Endothelial cell of umbilical vein (primary cell): ENCODE data around the gene PFDN6. TPM values are rescaled to one million over a fixed set of nuclear protein-coding genes. Genes with fewer than 3 reads are reported as not detected.
A peak's percentile ranks its signal among the peaks of the same experiment; 100 is the strongest.

ENCODE experiments used
- BruUV-seq: library from RNA; stranded (reverse); fragments of 400-500 nt; replicated peaks from 2 replicates; lab custom pipeline; 2021; lab: Mats Ljungman, UMichigan
- CTCF ChIA-PET: fragments of 300-600, 350-600 bp; sonication (Branson Sonifier 250); formaldehyde crosslinking; loops from one replicate; lab custom pipeline; 2021; ENCODE audit warnings: antibody characterized with exemption, inconsistent platforms; lab: Charles Lee
- POLR2A ChIA-PET: fragments of 300-600, 350-600 bp; sonication (Branson Sonifier 250); formaldehyde crosslinking; loops from one replicate; lab custom pipeline; 2021; ENCODE audit warnings: antibody characterized with exemption, inconsistent platforms; lab: Charles Lee
- DNase-seq: peaks from one replicate; pipeline ENCODE4 v3.0.0-alpha.2; 2011; ENCODE audit warnings: low read depth, low spot score
- FAIRE-seq: peaks from 2 replicates; lab custom pipeline; 2011; peaks lifted over from hg19 to GRCh38; lab: Jason Lieb, UNC
- H2AFZ ChIP-seq: 2 replicates; pipeline ENCODE4 v1.6.0; 2012; ENCODE audit warnings: low read depth, low read length, control low read depth, inconsistent platforms
- H3K27ac ChIP-seq: 2 replicates; pipeline ENCODE4 v1.5.1; 2011; ENCODE audit warnings: low read depth, mild to moderate bottlenecking, control low read depth, low read length, moderate library complexity; ENCODE audit not compliant: insufficient read depth
- H3K27me3 ChIP-seq, 2 experiments: 2 replicates each; pipeline versions ENCODE4 v1.6.0 to v1.6.1; 2011; ENCODE audit warnings: low read length in 2 of 2, mixed read lengths in 1 of 2; ENCODE audit not compliant: control insufficient read depth in 2 of 2, insufficient read depth in 2 of 2
- H3K36me3 ChIP-seq, 2 experiments: 2 replicates in 1 of 2; 3 replicates in 1 of 2; pipeline ENCODE4 v1.5.1; 2011; ENCODE audit warnings: low read length in 2 of 2, mild to moderate bottlenecking in 1 of 2, moderate library complexity in 1 of 2; ENCODE audit not compliant: control insufficient read depth in 2 of 2, insufficient read depth in 2 of 2; ENCODE audit errors: extremely low read depth in 1 of 2
- H3K4me1 ChIP-seq: 3 replicates; pipeline ENCODE4 v1.5.1; 2011; ENCODE audit warnings: mild to moderate bottlenecking, low read length; ENCODE audit not compliant: control insufficient read depth, insufficient read depth; ENCODE audit errors: extremely low read depth
- H3K4me2 ChIP-seq: 2 replicates; pipeline ENCODE4 v1.6.1; 2011; ENCODE audit warnings: low read length, control low read depth, mixed read lengths; ENCODE audit not compliant: insufficient read depth
- H3K4me3 ChIP-seq, 3 experiments: fragments of 200-600 bp in 1 of 3; sonication (generic), shearing (Covaris generic) in 1 of 3; replicated peaks in 1 of 3; 2 replicates each; pipeline ENCODE4 v1.5.1; 2011 to 2016; ENCODE audit warnings: control low read depth in 3 of 3, low read length in 3 of 3, mild to moderate bottlenecking in 2 of 3, inconsistent platforms in 1 of 3, low read depth in 1 of 3, moderate library complexity in 1 of 3; ENCODE audit not compliant: insufficient read depth in 1 of 3
- H3K79me2 ChIP-seq: 2 replicates; pipeline ENCODE4 v1.6.0; 2012; ENCODE audit warnings: low read length, inconsistent platforms; ENCODE audit not compliant: control insufficient read depth, insufficient read depth
- H3K9ac ChIP-seq: replicated peaks from 2 replicates; pipeline ENCODE3; 2011; ENCODE audit warnings: low read length, control low read depth; ENCODE audit not compliant: insufficient read depth; ENCODE audit errors: extremely low read depth
- H3K9me1 ChIP-seq: replicated peaks from 3 replicates; pipeline ENCODE4 v1.6.0; 2011; ENCODE audit warnings: mild to moderate bottlenecking, low read length; ENCODE audit not compliant: control insufficient read depth, insufficient read depth; ENCODE audit errors: extremely low read depth
- H3K9me3 ChIP-seq: replicated peaks from 2 replicates; pipeline ENCODE4 v1.5.1; 2012; ENCODE audit warnings: low read length, inconsistent platforms; ENCODE audit not compliant: control insufficient read depth, insufficient read depth
- H4K20me1 ChIP-seq: replicated peaks from 2 replicates; pipeline ENCODE3; 2011; ENCODE audit warnings: mild to moderate bottlenecking, low read length; ENCODE audit not compliant: control insufficient read depth, insufficient read depth; ENCODE audit errors: extremely low read depth
- FOS ChIP-seq: IDR thresholded peaks from 2 replicates; pipeline ENCODE4 v1.6.1; 2011; ENCODE audit warnings: mild to moderate bottlenecking, low read length, moderate library complexity, borderline replicate concordance; ENCODE audit not compliant: insufficient read depth
- GATA2 ChIP-seq: IDR thresholded peaks from 2 replicates; pipeline ENCODE4 v1.7.0; 2011; ENCODE audit warnings: low read depth, mild to moderate bottlenecking, moderate library complexity, mixed read lengths, low read length; ENCODE audit not compliant: insufficient read length, insufficient read depth
- JUN ChIP-seq: IDR thresholded peaks from 2 replicates; pipeline ENCODE4 v1.6.1; 2011; ENCODE audit warnings: borderline replicate concordance, low read depth; ENCODE audit not compliant: insufficient read length, insufficient read depth
- MAX ChIP-seq: IDR thresholded peaks from 2 replicates; pipeline ENCODE4 v1.6.1; 2011; ENCODE audit not compliant: insufficient read depth, insufficient read length
- MYC ChIP-seq: IDR thresholded peaks from one replicate; pipeline ENCODE4 v1.6.1; 2011; ENCODE audit warnings: mild to moderate bottlenecking, low read depth, low read length
- POLR2A ChIP-seq: IDR thresholded peaks from 2 replicates; pipeline ENCODE4 v1.6.1; 2012; ENCODE audit warnings: low read depth, mild to moderate bottlenecking, control low read depth, low read length
- POLR2AphosphoS5 ChIP-seq: IDR thresholded peaks from 2 replicates; pipeline ENCODE4 v1.6.1; 2012; ENCODE audit warnings: low read depth, mild to moderate bottlenecking, control low read depth, low read length, moderate library complexity; ENCODE audit not compliant: insufficient read depth
- dilution Hi-C: fragments of 300-500 bp; cut with MboI; formaldehyde crosslinking; loops from one replicate; pipeline ENCODE4 v1.15.0; 2019; ENCODE audit warnings: low sequenced_read_pairs; ENCODE audit not compliant: extremely low pct_ligation_motif_present
- intact Hi-C: fragments of 100-400 bp; cut with micrococcal nuclease; formaldehyde crosslinking; loops from one replicate; pipeline ENCODE4 v1.10.0; 2022
- polyA plus RNA-seq, 4 experiments: library from polyadenylated mRNA; depleted of rRNA in 3 of 4; stranded (reverse) in 3 of 4; unstranded in 1 of 4; fragments of >200 nt; gene quantifications; 2 replicates each; pipeline versions ENCODE4 v1.2.1 to v1.2.3, GENCODE V29; 2011 to 2012; ENCODE audit warnings: missing spikeins in 1 of 4
- total RNA-seq: library from RNA; stranded (reverse); gene quantifications from 2 replicates; pipeline ENCODE4 v1.2.3, GENCODE V29; 2021
- TF ChIP-seq, protein P1 (sequence below), 2 donors: IDR thresholded peaks; 1 replicate in 1 of 2; 2 replicates in 1 of 2; pipeline ENCODE4 v1.5.1; 2011; ENCODE audit warnings: low read length in 2 of 2, mild to moderate bottlenecking in 2 of 2, moderate library complexity in 2 of 2, control low read depth in 1 of 2, inconsistent platforms in 1 of 2, low read depth in 1 of 2; ENCODE audit not compliant: insufficient read depth in 1 of 2; ENCODE audit errors: extremely low read depth in 1 of 2

PFDN6 gene
- total and polyA plus RNA-seq, 2 donors (not counting 3 experiments of a cell fraction or from before 2014, with no cell fraction given) = 31.0 to 63.5 TPM

DNA sequence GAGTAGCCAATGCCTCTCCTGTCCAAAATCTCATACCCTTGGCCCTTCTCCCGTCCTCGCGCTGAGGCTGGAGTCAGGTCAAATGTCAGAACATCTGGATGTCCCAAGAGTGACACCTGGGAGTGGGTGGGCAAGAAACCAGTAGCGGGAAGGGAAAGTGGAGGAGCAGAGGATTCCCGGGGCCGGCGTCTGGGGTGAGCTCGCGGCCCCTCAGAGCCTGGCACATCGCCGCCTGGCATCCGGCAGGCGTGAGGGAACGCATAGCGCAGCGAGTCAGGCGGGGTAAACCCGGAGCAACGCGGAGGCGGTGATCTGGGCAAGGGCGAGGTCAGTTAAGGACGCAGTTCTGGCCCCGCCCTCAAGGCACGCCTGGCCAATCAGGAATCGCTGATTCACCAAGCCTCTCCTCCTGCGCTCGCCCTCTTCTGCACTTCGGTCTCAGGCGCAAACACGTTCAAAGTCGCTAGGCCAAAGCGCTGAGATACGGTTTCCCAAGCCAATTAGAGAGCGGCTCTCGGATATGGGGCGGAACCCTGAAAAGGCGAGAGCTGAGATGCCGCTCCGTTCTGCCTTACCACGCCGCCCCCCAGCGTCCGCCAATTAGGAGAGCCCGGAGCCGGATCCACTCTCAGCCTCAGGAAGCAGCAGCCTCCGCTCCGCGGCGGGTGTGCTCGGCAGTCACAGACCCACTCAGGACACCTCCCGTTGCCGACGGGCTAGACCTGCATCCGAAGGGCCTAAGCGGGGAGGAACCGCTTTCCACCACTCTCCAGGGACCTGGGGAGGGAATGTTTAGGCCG is 40.3 kb upstream of the PFDN6 start:
- dilution Hi-C loops (no loop called here), intact Hi-C loops (loop anchor here (1.0 to 10.0 kb wide), 8 partner anchors 22 to 364 kb away; partner anchors contain the start of genes RING1, RXRB, SLC39A7 and VPS52)
- H3K36me3 ChIP-seq = peaks cover 0 to 2% of the 10 kb centered on the region in 2 experiments
- peak overlapping the region; percentile 18 to 69 (median 38) for H3K4me3 ChIP-seq
- H3K9ac ChIP-seq = peak overlapping the region; percentile 69
- CTCF ChIA-PET = interaction anchor here (0.9 to 4.5 kb wide), 35 partner anchors 11 to 658 kb away, joined by 3 to 99 read pairs (median 9); partner anchors contain the start of genes HSD17B8, RGL2, RING1 and RPS18
- peak overlapping the region; percentile 81 for H2AFZ ChIP-seq
- peaks cover 0 to 2% of the 10 kb centered on the region in 2 experiments for H3K27me3 ChIP-seq
- peak; percentile 100 for DNase-seq
- no peaks in the 10 kb centered on the region for H3K9me3 ChIP-seq
- no TSS peak for BruUV-seq
- H3K79me2 ChIP-seq = no peaks in the 10 kb centered on the region
- peak; percentile 98 for FAIRE-seq
- peaks cover 23% of the 10 kb centered on the region for H3K4me1 ChIP-seq
- no peaks in the 10 kb centered on the region for H4K20me1 ChIP-seq
- peak overlapping the region; percentile 91 for H3K4me2 ChIP-seq
- no peaks in the 10 kb centered on the region for H3K9me1 ChIP-seq
- TF ChIP-seq MYC (peak; percentile 10), POLR2AphosphoS5 (peak; percentile 91), JUN (no peak), FOS (peak; percentile 33), POLR2A (peak; percentile 93), MAX (peak; percentile 27), GATA2 (no peak)
- TF ChIP-seq, protein P1, sequence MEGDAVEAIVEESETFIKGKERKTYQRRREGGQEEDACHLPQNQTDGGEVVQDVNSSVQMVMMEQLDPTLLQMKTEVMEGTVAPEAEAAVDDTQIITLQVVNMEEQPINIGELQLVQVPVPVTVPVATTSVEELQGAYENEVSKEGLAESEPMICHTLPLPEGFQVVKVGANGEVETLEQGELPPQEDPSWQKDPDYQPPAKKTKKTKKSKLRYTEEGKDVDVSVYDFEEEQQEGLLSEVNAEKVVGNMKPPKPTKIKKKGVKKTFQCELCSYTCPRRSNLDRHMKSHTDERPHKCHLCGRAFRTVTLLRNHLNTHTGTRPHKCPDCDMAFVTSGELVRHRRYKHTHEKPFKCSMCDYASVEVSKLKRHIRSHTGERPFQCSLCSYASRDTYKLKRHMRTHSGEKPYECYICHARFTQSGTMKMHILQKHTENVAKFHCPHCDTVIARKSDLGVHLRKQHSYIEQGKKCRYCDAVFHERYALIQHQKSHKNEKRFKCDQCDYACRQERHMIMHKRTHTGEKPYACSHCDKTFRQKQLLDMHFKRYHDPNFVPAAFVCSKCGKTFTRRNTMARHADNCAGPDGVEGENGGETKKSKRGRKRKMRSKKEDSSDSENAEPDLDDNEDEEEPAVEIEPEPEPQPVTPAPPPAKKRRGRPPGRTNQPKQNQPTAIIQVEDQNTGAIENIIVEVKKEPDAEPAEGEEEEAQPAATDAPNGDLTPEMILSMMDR (IDR thresholded peaks at IDR 0.05; ENCODE audit: extremely low read depth in 1 of 2, insufficient read depth in 1 of 2, low read depth in 1 of 2, low read length in 2 of 2) = peak in 1 of 2 donors; percentile 21
- POLR2A ChIA-PET = interaction anchor here (0.7 to 2.7 kb wide), 5 partner anchors 23 to 277 kb away, joined by 3 to 12 read pairs (median 4); partner anchors contain the start of genes RING1, RPS18 and VPS52
- H3K27ac ChIP-seq = peak overlapping the region; percentile 72
